Keratinocyte (primary cell): Measurements from ENCODE around the gene ZBTB1.

Source experiments
- EZH2 ChIP-seq: IDR thresholded peaks from one replicate; pipeline ENCODE4 v1.6.1; 2012; ENCODE audit warnings: inconsistent platforms, mild to moderate bottlenecking, low read length, moderate library complexity
- TF ChIP-seq, protein P1 (sequence below), 3 experiments: IDR thresholded peaks in 1 of 3; conservative IDR thresholded peaks in 1 of 3; optimal IDR thresholded peaks in 1 of 3; 2 replicates in 2 of 3; 3 replicates in 1 of 3; pipeline versions ENCODE3 to v1.5.1; 2011; ENCODE audit warnings: low read length in 3 of 3, mild to moderate bottlenecking in 3 of 3, moderate library complexity in 2 of 3, control low read depth in 1 of 3, inconsistent platforms in 1 of 3; ENCODE audit not compliant: insufficient read depth in 2 of 3; ENCODE audit errors: extremely low read depth in 1 of 3

DNA sequence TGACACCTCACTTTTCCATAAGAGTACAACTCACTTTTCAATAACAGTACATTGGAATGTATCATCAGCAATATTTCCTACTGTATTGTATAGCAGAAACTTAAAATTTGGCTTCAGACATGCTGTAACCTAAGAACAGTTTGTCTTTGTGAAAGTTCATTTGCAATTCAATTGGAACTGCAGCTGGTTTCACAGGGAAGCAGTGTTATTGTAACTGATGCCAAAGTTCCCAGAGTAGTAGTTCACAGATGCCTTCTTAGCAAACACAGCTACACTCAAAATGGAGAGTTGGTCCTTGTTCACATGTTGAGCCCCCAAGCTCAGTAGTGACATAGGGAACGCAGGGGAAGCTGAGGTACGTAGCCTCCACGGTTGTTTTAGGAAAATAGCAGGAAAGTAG lies 68.5 kb downstream of the ZBTB1 start:
- TF ChIP-seq, protein P1, sequence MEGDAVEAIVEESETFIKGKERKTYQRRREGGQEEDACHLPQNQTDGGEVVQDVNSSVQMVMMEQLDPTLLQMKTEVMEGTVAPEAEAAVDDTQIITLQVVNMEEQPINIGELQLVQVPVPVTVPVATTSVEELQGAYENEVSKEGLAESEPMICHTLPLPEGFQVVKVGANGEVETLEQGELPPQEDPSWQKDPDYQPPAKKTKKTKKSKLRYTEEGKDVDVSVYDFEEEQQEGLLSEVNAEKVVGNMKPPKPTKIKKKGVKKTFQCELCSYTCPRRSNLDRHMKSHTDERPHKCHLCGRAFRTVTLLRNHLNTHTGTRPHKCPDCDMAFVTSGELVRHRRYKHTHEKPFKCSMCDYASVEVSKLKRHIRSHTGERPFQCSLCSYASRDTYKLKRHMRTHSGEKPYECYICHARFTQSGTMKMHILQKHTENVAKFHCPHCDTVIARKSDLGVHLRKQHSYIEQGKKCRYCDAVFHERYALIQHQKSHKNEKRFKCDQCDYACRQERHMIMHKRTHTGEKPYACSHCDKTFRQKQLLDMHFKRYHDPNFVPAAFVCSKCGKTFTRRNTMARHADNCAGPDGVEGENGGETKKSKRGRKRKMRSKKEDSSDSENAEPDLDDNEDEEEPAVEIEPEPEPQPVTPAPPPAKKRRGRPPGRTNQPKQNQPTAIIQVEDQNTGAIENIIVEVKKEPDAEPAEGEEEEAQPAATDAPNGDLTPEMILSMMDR (optimal IDR thresholded peaks at IDR 0.05 in 1 of 3, IDR thresholded peaks at IDR 0.05 in 1 of 3, conservative IDR thresholded peaks at IDR 0.05 in 1 of 3; ENCODE audit: extremely low read depth in 1 of 3, insufficient read depth in 2 of 3, low read length in 3 of 3): no peak
- TF ChIP-seq EZH2: no peak
